ENCODE data around the gene DIS3L2. TPM values are rescaled to one million over a fixed set of nuclear protein-coding genes. Genes with fewer than 3 reads are reported as not detected.

Gene DIS3L2
- total and polyA plus RNA-seq, 5 donors from 2014 or later, result 10.9 to 76.9 (median 21.0) TPM

- no peaks in the 10 kb centered on the region for H3K27me3 ChIP-seq (ENCODE audit: control insufficient read depth, insufficient read depth, low read length)
- Mint-ChIP-seq H3K4me3 (no peak overlapping the region), H3K9me3 (no peaks in the 10 kb centered on the region), H3K36me3 (peaks cover 27% of the 10 kb centered on the region), H3K27me3 (no peaks in the 10 kb centered on the region), H3K4me1 (peaks cover 8 to 31% (median 19%) of the 10 kb centered on the region in 4 donors), H3K27ac (no peak overlapping the region)
- H3K36me3 ChIP-seq (ENCODE audit: control insufficient read depth, insufficient read depth, low read length), result peaks cover 24% of the 10 kb centered on the region
- no peak for DNase-seq
- H3K4me3 ChIP-seq (ENCODE audit: low read depth, low read length), result no peak overlapping the region
- H3K9me3 ChIP-seq (ENCODE audit: control insufficient read depth in 2 of 2, low read length in 2 of 2), result no peaks in the 10 kb centered on the region
- H3K27ac ChIP-seq (ENCODE audit: insufficient read depth, low read length, poor library complexity, severe bottlenecking), result no peak overlapping the region
- H3K4me1 ChIP-seq (ENCODE audit: control insufficient read depth, insufficient read depth, low read length, poor library complexity, severe bottlenecking), result no peaks in the 10 kb centered on the region
- ATAC-seq (ENCODE audit: low read depth in 2 of 2), result no peak
Measured at GRCh38 chr2:232013701-232014353, 52.3 kb downstream of the DIS3L2 start.

GRCh38 chr2:232014681-232015080, 53.2 kb downstream of the DIS3L2 start:
- Mint-ChIP-seq H3K27ac (no peak overlapping the region), H3K27me3 (no peaks in the 10 kb centered on the region), H3K4me3 (no peak overlapping the region), H3K9me3 (no peaks in the 10 kb centered on the region), H3K36me3 (peaks cover 27% of the 10 kb centered on the region), H3K4me1 (peaks cover 8 to 24% (median 14%) of the 10 kb centered on the region in 4 donors)
- Histone ChIP-seq H3K27ac (ENCODE audit: insufficient read depth, low read length, poor library complexity, severe bottlenecking) (no peak overlapping the region), H3K36me3 (ENCODE audit: control insufficient read depth, insufficient read depth, low read length) (peaks cover 24% of the 10 kb centered on the region), H3K4me3 (ENCODE audit: low read depth, low read length) (no peak overlapping the region), H3K27me3 (ENCODE audit: control insufficient read depth, insufficient read depth, low read length) (no peaks in the 10 kb centered on the region), H3K9me3 (ENCODE audit: control insufficient read depth in 2 of 2, low read length in 2 of 2) (no peaks in the 10 kb centered on the region), H3K4me1 (ENCODE audit: control insufficient read depth, insufficient read depth, low read length, poor library complexity, severe bottlenecking) (no peaks in the 10 kb centered on the region)
- no peak for DNase-seq
- no peak for ATAC-seq (ENCODE audit: low read depth in 2 of 2)

- H3K4me3 Mint-ChIP-seq, result no peak overlapping the region
- H3K4me1 ChIP-seq (ENCODE audit: control insufficient read depth, insufficient read depth, low read length, poor library complexity, severe bottlenecking), result no peaks in the 10 kb centered on the region
- H3K27ac Mint-ChIP-seq, result peak overlapping the region in 1 of 3 donors; percentile 15
- H3K9me3 ChIP-seq (ENCODE audit: control insufficient read depth in 2 of 2, low read length in 2 of 2), result no peaks in the 10 kb centered on the region
- H3K27me3 Mint-ChIP-seq, result no peaks in the 10 kb centered on the region
- H3K27me3 ChIP-seq (ENCODE audit: control insufficient read depth, insufficient read depth, low read length), result no peaks in the 10 kb centered on the region
- no peak overlapping the region for H3K27ac ChIP-seq (ENCODE audit: insufficient read depth, low read length, poor library complexity, severe bottlenecking)
- DNase-seq, result no peak
- no peak for ATAC-seq (ENCODE audit: low read depth in 2 of 2)
- peaks cover 7 to 13% (median 9%) of the 10 kb centered on the region in 4 donors for H3K4me1 Mint-ChIP-seq
- H3K4me3 ChIP-seq (ENCODE audit: low read depth, low read length), result no peak overlapping the region
- H3K36me3 ChIP-seq (ENCODE audit: control insufficient read depth, insufficient read depth, low read length), result peaks cover 39% of the 10 kb centered on the region
- H3K9me3 Mint-ChIP-seq, result no peaks in the 10 kb centered on the region
- peaks cover 27% of the 10 kb centered on the region for H3K36me3 Mint-ChIP-seq
Measured at GRCh38 chr2:232018181-232018580, 56.7 kb downstream of the DIS3L2 start.

DNA sequence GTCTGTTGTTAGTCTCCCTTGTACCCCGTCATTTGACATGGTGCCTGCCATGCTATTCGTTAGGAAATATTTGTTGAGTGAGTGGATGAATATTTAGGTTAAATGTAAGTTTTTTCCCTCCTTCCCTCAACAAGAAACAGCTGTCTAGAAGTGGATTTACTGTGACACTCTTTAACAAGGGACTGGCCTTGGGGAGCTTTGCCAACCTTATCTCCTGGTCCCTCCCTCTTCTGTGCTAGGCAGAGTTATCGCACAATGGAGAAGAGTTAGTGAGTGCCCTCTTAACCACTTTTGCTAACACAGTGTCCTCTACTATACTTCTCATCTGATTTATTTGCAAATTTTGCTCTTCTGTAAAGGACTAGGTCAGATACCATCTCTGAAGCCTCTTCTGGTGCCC, 61.2 kb downstream of the DIS3L2 start:
- H3K27ac Mint-ChIP-seq, result no peak overlapping the region
- H3K4me3 Mint-ChIP-seq, result no peak overlapping the region
- Histone ChIP-seq H3K36me3 (ENCODE audit: control insufficient read depth, insufficient read depth, low read length) (peaks cover 37% of the 10 kb centered on the region), H3K9me3 (ENCODE audit: control insufficient read depth in 2 of 2, low read length in 2 of 2) (no peaks in the 10 kb centered on the region), H3K27me3 (ENCODE audit: control insufficient read depth, insufficient read depth, low read length) (no peaks in the 10 kb centered on the region), H3K4me3 (ENCODE audit: low read depth, low read length) (no peak overlapping the region), H3K27ac (ENCODE audit: insufficient read depth, low read length, poor library complexity, severe bottlenecking) (no peak overlapping the region), H3K4me1 (ENCODE audit: control insufficient read depth, insufficient read depth, low read length, poor library complexity, severe bottlenecking) (no peaks in the 10 kb centered on the region)
- H3K4me1 Mint-ChIP-seq, result peaks cover 2 to 10% (median 8%) of the 10 kb centered on the region in 4 donors
- H3K27me3 Mint-ChIP-seq, result no peaks in the 10 kb centered on the region
- no peak for ATAC-seq (ENCODE audit: low read depth in 2 of 2)
- H3K9me3 Mint-ChIP-seq, result no peaks in the 10 kb centered on the region
- no peak for DNase-seq
- peaks cover 28% of the 10 kb centered on the region for H3K36me3 Mint-ChIP-seq

- Mint-ChIP-seq H3K27me3 (no peaks in the 10 kb centered on the region), H3K4me3 (no peak overlapping the region), H3K4me1 (peaks cover 2 to 14% (median 12%) of the 10 kb centered on the region in 4 donors), H3K36me3 (peaks cover 21% of the 10 kb centered on the region), H3K27ac (no peak overlapping the region), H3K9me3 (no peaks in the 10 kb centered on the region)
- Histone ChIP-seq H3K4me3 (ENCODE audit: low read depth, low read length) (no peak overlapping the region), H3K9me3 (ENCODE audit: control insufficient read depth in 2 of 2, low read length in 2 of 2) (no peaks in the 10 kb centered on the region), H3K4me1 (ENCODE audit: control insufficient read depth, insufficient read depth, low read length, poor library complexity, severe bottlenecking) (no peaks in the 10 kb centered on the region), H3K27me3 (ENCODE audit: control insufficient read depth, insufficient read depth, low read length) (no peaks in the 10 kb centered on the region), H3K27ac (ENCODE audit: insufficient read depth, low read length, poor library complexity, severe bottlenecking) (no peak overlapping the region), H3K36me3 (ENCODE audit: control insufficient read depth, insufficient read depth, low read length) (peaks cover 30% of the 10 kb centered on the region)
- ATAC-seq (ENCODE audit: low read depth in 2 of 2) (no peak), DNase-seq (no peak)
Measured at GRCh38 chr2:232023426-232023825, 61.9 kb downstream of the DIS3L2 start.

DNA sequence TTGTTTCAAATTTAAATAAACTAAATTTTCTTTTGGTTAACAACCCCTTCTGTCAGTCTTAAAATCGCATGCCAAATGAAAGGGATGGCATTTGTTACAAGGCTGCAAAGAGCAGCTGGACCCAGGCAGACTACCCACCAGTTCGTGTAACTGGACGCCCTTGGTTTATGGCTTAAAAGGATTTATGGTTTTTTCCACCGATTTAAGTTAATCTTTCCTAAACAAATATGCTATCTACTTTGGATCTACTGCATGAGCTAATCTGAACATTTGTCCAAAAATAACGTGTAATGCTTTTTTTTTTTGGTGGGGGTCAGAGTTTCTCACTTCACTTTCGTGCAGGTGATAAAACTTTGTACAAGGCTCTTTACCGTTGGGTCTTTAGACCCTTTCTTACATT, 62.9 kb downstream of the DIS3L2 start:
- H3K4me3 ChIP-seq (ENCODE audit: low read depth, low read length), result no peak overlapping the region
- Mint-ChIP-seq H3K36me3 (peaks cover 29% of the 10 kb centered on the region), H3K9me3 (no peaks in the 10 kb centered on the region), H3K27me3 (no peaks in the 10 kb centered on the region), H3K4me1 (peaks cover 4 to 19% (median 13%) of the 10 kb centered on the region in 4 donors), H3K27ac (no peak overlapping the region), H3K4me3 (no peak overlapping the region)
- H3K27me3 ChIP-seq (ENCODE audit: control insufficient read depth, insufficient read depth, low read length), result no peaks in the 10 kb centered on the region
- no peaks in the 10 kb centered on the region for H3K4me1 ChIP-seq (ENCODE audit: control insufficient read depth, insufficient read depth, low read length, poor library complexity, severe bottlenecking)
- DNase-seq (no peak), ATAC-seq (ENCODE audit: low read depth in 2 of 2) (no peak)
- H3K36me3 ChIP-seq (ENCODE audit: control insufficient read depth, insufficient read depth, low read length), result peaks cover 32% of the 10 kb centered on the region
- no peak overlapping the region for H3K27ac ChIP-seq (ENCODE audit: insufficient read depth, low read length, poor library complexity, severe bottlenecking)
- H3K9me3 ChIP-seq (ENCODE audit: control insufficient read depth in 2 of 2, low read length in 2 of 2), result no peaks in the 10 kb centered on the region

DNA sequence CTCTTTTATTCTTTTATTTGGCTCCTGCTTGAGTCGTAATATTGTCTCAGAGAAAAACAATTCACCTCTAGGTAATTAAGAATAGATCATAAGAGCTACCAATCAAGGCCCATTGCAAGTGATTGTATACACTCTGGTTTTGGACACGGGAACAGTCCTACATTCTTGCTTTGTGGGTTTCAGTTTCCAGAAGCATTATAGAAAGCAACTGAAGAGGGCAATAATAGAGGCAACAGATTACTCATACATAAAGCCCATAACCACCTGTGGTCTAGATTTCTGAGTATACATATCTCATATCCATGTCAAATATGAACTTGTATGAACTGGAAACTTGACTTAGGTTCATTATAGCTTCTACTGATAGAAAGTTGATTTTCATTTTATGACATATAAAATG, 65.4 kb downstream of the DIS3L2 start:
- H3K27ac Mint-ChIP-seq, result no peak overlapping the region
- ATAC-seq (ENCODE audit: low read depth in 2 of 2), result no peak
- H3K4me3 Mint-ChIP-seq, result no peak overlapping the region
- Histone ChIP-seq H3K36me3 (ENCODE audit: control insufficient read depth, insufficient read depth, low read length) (peaks cover 38% of the 10 kb centered on the region), H3K27me3 (ENCODE audit: control insufficient read depth, insufficient read depth, low read length) (no peaks in the 10 kb centered on the region), H3K4me1 (ENCODE audit: control insufficient read depth, insufficient read depth, low read length, poor library complexity, severe bottlenecking) (no peaks in the 10 kb centered on the region), H3K27ac (ENCODE audit: insufficient read depth, low read length, poor library complexity, severe bottlenecking) (no peak overlapping the region), H3K4me3 (ENCODE audit: low read depth, low read length) (no peak overlapping the region), H3K9me3 (ENCODE audit: control insufficient read depth in 2 of 2, low read length in 2 of 2) (no peaks in the 10 kb centered on the region)
- H3K36me3 Mint-ChIP-seq, result peaks cover 51% of the 10 kb centered on the region
- peaks cover 5 to 19% (median 15%) of the 10 kb centered on the region in 4 donors for H3K4me1 Mint-ChIP-seq
- H3K27me3 Mint-ChIP-seq, result no peaks in the 10 kb centered on the region
- peaks cover 0 to 5% (median 0%) of the 10 kb centered on the region in 7 donors for H3K9me3 Mint-ChIP-seq
- DNase-seq, result peak in 1 of 3 donors; percentile 58

- Histone ChIP-seq H3K27ac (ENCODE audit: insufficient read depth, low read length, poor library complexity, severe bottlenecking) (no peak overlapping the region), H3K4me3 (ENCODE audit: low read depth, low read length) (no peak overlapping the region), H3K36me3 (ENCODE audit: control insufficient read depth, insufficient read depth, low read length) (peaks cover 34% of the 10 kb centered on the region), H3K27me3 (ENCODE audit: control insufficient read depth, insufficient read depth, low read length) (no peaks in the 10 kb centered on the region), H3K9me3 (ENCODE audit: control insufficient read depth in 2 of 2, low read length in 2 of 2) (no peaks in the 10 kb centered on the region), H3K4me1 (ENCODE audit: control insufficient read depth, insufficient read depth, low read length, poor library complexity, severe bottlenecking) (no peaks in the 10 kb centered on the region)
- peaks cover 11 to 19% (median 16%) of the 10 kb centered on the region in 4 donors for H3K4me1 Mint-ChIP-seq
- no peak overlapping the region for H3K4me3 Mint-ChIP-seq
- no peaks in the 10 kb centered on the region for H3K27me3 Mint-ChIP-seq
- DNase-seq (no peak), ATAC-seq (ENCODE audit: low read depth in 2 of 2) (no peak)
- H3K36me3 Mint-ChIP-seq, result peaks cover 58% of the 10 kb centered on the region
- H3K9me3 Mint-ChIP-seq, result peaks cover 0 to 9% (median 1%) of the 10 kb centered on the region in 7 donors
- no peak overlapping the region for H3K27ac Mint-ChIP-seq
Measured at GRCh38 chr2:232027530-232027929, 66.0 kb downstream of the DIS3L2 start.

Measured in CD4-positive, CD25-positive, alpha-beta regulatory T cell (primary cell).